HUDEP-2 (cell line): ENCODE measurements around the gene EIF5AL1.
"Not testable (repeated sequence)": the region's sequence is repeated elsewhere in the genome, so short reads cannot be mapped to it uniquely, and the experiment has no call there.

Experiments used
- DNase-seq, 76 experiments: peaks; one replicate each; lab custom pipeline; 2025; ENCODE audit not compliant: unreplicated experiment in 76 of 76; lab: John Stamatoyannopoulos, UW

EIF5AL1 gene

GRCh38 chr10:79509306-79509933 is 2.9 kb upstream of the EIF5AL1 start:
- not testable (repeated sequence) for DNase-seq

- not testable (repeated sequence) for DNase-seq
Observed at GRCh38 chr10:79509934-79510508, 2.3 kb upstream of the EIF5AL1 start.

GRCh38 chr10:79516532-79517205 is 4.3 kb downstream of the EIF5AL1 start:
- not testable (repeated sequence) for DNase-seq

GRCh38 chr10:79517567-79517966 is 5.2 kb downstream of the EIF5AL1 start:
- DNase-seq: not testable (repeated sequence)

- not testable (repeated sequence) for DNase-seq
Observed at GRCh38 chr10:79521751-79522150, 9.4 kb downstream of the EIF5AL1 start.

GRCh38 chr10:79522464-79522863 is 10.1 kb downstream of the EIF5AL1 start:
- not testable (repeated sequence) for DNase-seq

- not testable (repeated sequence) for DNase-seq
Observed at GRCh38 chr10:79523157-79523853, 11.0 kb downstream of the EIF5AL1 start.

- not testable (repeated sequence) for DNase-seq
Observed at GRCh38 chr10:79525049-79525710, 12.8 kb downstream of the EIF5AL1 start.

- not testable (repeated sequence) for DNase-seq
Observed at GRCh38 chr10:79528261-79528660, 15.9 kb downstream of the EIF5AL1 start.

GRCh38 chr10:79533142-79533902 is 21.0 kb downstream of the EIF5AL1 start:
- DNase-seq: not testable (repeated sequence)

- not testable (repeated sequence) for DNase-seq
Observed at GRCh38 chr10:79533903-79534175, 21.5 kb downstream of the EIF5AL1 start.

GRCh38 chr10:79538311-79538710 is 26.0 kb downstream of the EIF5AL1 start:
- not testable (repeated sequence) for DNase-seq

- DNase-seq: not testable (repeated sequence)
Observed at GRCh38 chr10:79540930-79541329, 28.6 kb downstream of the EIF5AL1 start.

- DNase-seq: no peak
Observed at GRCh38 chr10:79542626-79543025, 30.3 kb downstream of the EIF5AL1 start.

GRCh38 chr10:79544408-79544807 is 32.1 kb downstream of the EIF5AL1 start:
- DNase-seq: not testable (repeated sequence)

GRCh38 chr10:79544926-79545659 is 32.8 kb downstream of the EIF5AL1 start:
- not testable (repeated sequence) for DNase-seq

- not testable (repeated sequence) for DNase-seq
Observed at GRCh38 chr10:79547128-79547527, 34.8 kb downstream of the EIF5AL1 start.

GRCh38 chr10:79547973-79548372 is 35.6 kb downstream of the EIF5AL1 start:
- DNase-seq: no peak

GRCh38 chr10:79552143-79552542 is 39.8 kb downstream of the EIF5AL1 start:
- DNase-seq: no peak
